ENCODE measurements around the gene MEIS3.
"Not testable (repeated sequence)": the region's sequence is repeated elsewhere in the genome, so short reads cannot be mapped to it uniquely, and the experiment has no call there.

MEIS3 gene

DNA sequence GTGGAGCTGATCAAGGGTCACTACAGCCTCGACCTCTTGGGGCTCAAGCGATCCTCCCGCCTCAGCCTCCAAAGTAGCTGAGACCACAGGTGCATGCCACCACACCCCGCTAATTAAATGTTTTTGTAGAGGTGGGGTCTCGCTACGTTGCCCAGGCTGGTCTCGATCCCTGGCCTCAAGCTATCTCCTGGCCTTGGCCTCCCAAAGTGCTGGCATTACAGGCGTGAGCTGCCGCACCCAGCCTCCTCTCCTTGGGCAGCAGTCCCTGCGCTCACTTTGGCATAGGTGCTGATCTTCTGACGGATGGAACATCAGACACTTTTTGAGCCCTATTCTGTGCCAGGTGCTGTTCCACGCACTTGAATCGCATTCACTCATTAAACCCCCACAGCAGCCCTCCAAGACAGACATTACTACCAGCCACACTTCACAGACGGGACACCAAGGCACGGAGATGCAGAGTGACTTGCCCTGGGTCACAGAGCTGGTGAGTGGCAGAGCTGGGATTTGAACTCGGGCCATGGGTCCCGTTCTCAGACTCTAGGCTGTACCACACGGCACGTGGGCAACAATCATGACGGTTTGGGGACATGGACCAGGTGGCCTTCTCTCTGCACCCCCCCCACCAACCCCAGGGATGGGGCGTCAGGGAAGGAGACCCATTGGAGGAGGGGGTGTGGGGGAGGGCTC is 3.2 kb downstream of the MEIS3 start:
- peaks cover 0 to 2% of the 10 kb centered on the region in 2 donors for H3K9me3 ChIP-seq (replicated peaks in 1 of 2; ENCODE audit: control insufficient read depth in 2 of 2, insufficient read depth in 1 of 2, low read depth in 1 of 2, low read length in 2 of 2)
- no peak overlapping the region for H3K4ac ChIP-seq (ENCODE audit: low read length)
- H3K23ac ChIP-seq (ENCODE audit: low read depth, low read length, poor library complexity), result no peak overlapping the region
- H4K91ac ChIP-seq (ENCODE audit: low read depth, low read length, poor library complexity), result no peak overlapping the region
- no peak overlapping the region for H2BK12ac ChIP-seq (ENCODE audit: low read length)
- no peak for DNase-seq (ENCODE audit: low spot score)
- H3K27me3 ChIP-seq (ENCODE audit: control insufficient read depth in 3 of 3, insufficient read depth in 3 of 3, low read depth in 1 of 3, low read length in 3 of 3), result peaks cover 0 to 18% (median 0%) of the 10 kb centered on the region in 3 experiments
- H3K4me2 ChIP-seq (ENCODE audit: insufficient read depth, low read length, poor library complexity, severe bottlenecking), result no peak overlapping the region
- peaks cover 9% of the 10 kb centered on the region for H3K79me1 ChIP-seq (ENCODE audit: low read depth, low read length)
- WGBS, 2 donors (ENCODE audit: extremely low coverage in 2 of 2, insufficient read length in 2 of 2, insufficient replicate concordance in 1 of 2), result no CpG with 5 or more reads among the region's 21 CpGs
- no peak overlapping the region for H2BK5ac ChIP-seq (ENCODE audit: low read length)
- H3K14ac ChIP-seq (ENCODE audit: low read length), result no peak overlapping the region
- no peak overlapping the region for H3K4me3 ChIP-seq (ENCODE audit: low read length in 2 of 2)
- no peak overlapping the region for H2BK120ac ChIP-seq (ENCODE audit: low read depth, low read length)
- peak overlapping the region; percentile 36 for H2AK5ac ChIP-seq (ENCODE audit: low read depth, low read length)
- peaks cover 12 to 36% of the 10 kb centered on the region in 2 donors for H3K36me3 ChIP-seq (replicated peaks in 1 of 2; ENCODE audit: control insufficient read depth in 2 of 2, insufficient read depth in 2 of 2, low read length in 2 of 2)
- H3K9ac ChIP-seq (ENCODE audit: low read depth, low read length, poor library complexity), result peak overlapping the region; percentile 9
- H3K27ac ChIP-seq (replicated peaks; ENCODE audit: low read length), result no peak overlapping the region
- H2BK15ac ChIP-seq (ENCODE audit: low read length), result no peak overlapping the region
- peaks cover 24 to 25% of the 10 kb centered on the region in 2 donors for H3K4me1 ChIP-seq (ENCODE audit: control insufficient read depth in 2 of 2, insufficient read depth in 1 of 2, low read depth in 1 of 2, low read length in 2 of 2)
- no peak overlapping the region for H2AFZ ChIP-seq (ENCODE audit: low read length)
- no peak overlapping the region for H4K8ac ChIP-seq (ENCODE audit: low read depth, low read length)
- no peak overlapping the region for H3K18ac ChIP-seq (ENCODE audit: low read length)

DNA sequence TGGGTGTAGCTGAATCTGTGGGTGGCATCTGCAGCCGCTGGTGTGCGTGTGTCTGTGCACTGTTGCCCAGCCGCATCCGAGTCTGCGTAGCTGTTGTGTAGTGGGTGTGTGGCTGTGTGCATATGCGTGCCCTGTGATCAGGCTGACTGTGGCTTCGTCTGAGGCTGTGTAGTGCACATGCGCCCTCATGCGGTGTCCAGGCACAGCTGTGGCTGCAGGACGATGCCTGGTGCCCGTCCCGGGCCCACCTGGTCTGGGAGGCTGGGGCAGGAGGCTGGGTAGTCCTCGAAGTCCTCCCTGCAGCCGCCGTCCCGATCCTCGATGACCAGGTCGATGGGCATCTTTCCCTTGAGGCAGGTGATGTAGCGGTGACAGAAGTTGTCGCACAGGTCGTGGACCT is 4.9 kb downstream of the MEIS3 start:
- Histone ChIP-seq H4K8ac (ENCODE audit: low read depth, low read length) (peak overlapping the region; percentile 96), H3K18ac (ENCODE audit: low read length) (no peak overlapping the region), H4K91ac (ENCODE audit: low read depth, low read length, poor library complexity) (no peak overlapping the region), H3K27ac (replicated peaks; ENCODE audit: low read length) (no peak overlapping the region), H3K4me2 (ENCODE audit: insufficient read depth, low read length, poor library complexity, severe bottlenecking) (no peak overlapping the region), H3K23ac (ENCODE audit: low read depth, low read length, poor library complexity) (peak overlapping the region; percentile 73), H3K9me3 (replicated peaks in 1 of 2; ENCODE audit: control insufficient read depth in 2 of 2, insufficient read depth in 1 of 2, low read depth in 1 of 2, low read length in 2 of 2) (peaks cover 0 to 2% of the 10 kb centered on the region in 2 donors), H2BK12ac (ENCODE audit: low read length) (peak overlapping the region; percentile 73), H2BK15ac (ENCODE audit: low read length) (no peak overlapping the region), H3K9ac (ENCODE audit: low read depth, low read length, poor library complexity) (peak overlapping the region; percentile 60), H3K4ac (ENCODE audit: low read length) (no peak overlapping the region), H2BK120ac (ENCODE audit: low read depth, low read length) (no peak overlapping the region), H3K4me3 (ENCODE audit: low read length in 2 of 2) (no peak overlapping the region), H3K14ac (ENCODE audit: low read length) (peak overlapping the region; percentile 21), H2BK5ac (ENCODE audit: low read length) (no peak overlapping the region), H3K27me3 (ENCODE audit: control insufficient read depth in 3 of 3, insufficient read depth in 3 of 3, low read depth in 1 of 3, low read length in 3 of 3) (peaks cover 0 to 18% (median 0%) of the 10 kb centered on the region in 3 experiments), H3K36me3 (replicated peaks in 1 of 2; ENCODE audit: control insufficient read depth in 2 of 2, insufficient read depth in 2 of 2, low read length in 2 of 2) (peaks cover 12 to 36% of the 10 kb centered on the region in 2 donors), H2AK5ac (ENCODE audit: low read depth, low read length) (peak overlapping the region; percentile 21), H3K79me1 (ENCODE audit: low read depth, low read length) (peaks cover 9% of the 10 kb centered on the region), H2AFZ (ENCODE audit: low read length) (no peak overlapping the region), H3K4me1 (ENCODE audit: control insufficient read depth in 2 of 2, insufficient read depth in 1 of 2, low read depth in 1 of 2, low read length in 2 of 2) (peaks cover 9 to 12% of the 10 kb centered on the region in 2 donors)
- DNase-seq (ENCODE audit: low spot score), result no peak
- WGBS, 2 donors (ENCODE audit: extremely low coverage in 2 of 2, insufficient read length in 2 of 2, insufficient replicate concordance in 1 of 2), result no CpG with 5 or more reads among the region's 21 CpGs

DNA sequence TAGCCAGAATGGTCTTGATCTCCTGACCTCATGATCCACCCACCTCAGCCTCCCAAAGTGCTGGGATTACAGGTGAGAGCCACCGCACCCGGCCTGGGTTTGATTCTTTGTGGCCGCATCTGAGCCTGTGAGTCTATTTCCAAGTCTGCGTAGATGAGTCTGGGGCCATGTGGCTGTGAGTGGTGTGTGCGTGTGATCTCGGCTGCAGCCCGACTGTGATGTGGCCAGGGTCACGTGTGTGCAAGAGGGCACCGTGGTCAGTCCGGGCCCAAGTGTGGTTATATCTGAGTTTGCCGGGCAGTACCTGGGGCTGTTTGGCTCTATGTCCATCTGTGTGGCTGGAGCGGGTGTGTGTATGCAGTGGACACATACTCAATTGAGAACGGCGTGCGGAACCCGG is 5.4 kb downstream of the MEIS3 start:
- peaks cover 13 to 37% of the 10 kb centered on the region in 2 donors for H3K36me3 ChIP-seq (replicated peaks in 1 of 2; ENCODE audit: control insufficient read depth in 2 of 2, insufficient read depth in 2 of 2, low read length in 2 of 2)
- WGBS, 2 donors (ENCODE audit: extremely low coverage in 2 of 2, insufficient read length in 2 of 2, insufficient replicate concordance in 1 of 2), result no CpG with 5 or more reads among the region's 16 CpGs
- H2AFZ ChIP-seq (ENCODE audit: low read length), result no peak overlapping the region
- H2BK12ac ChIP-seq (ENCODE audit: low read length), result no peak overlapping the region
- no peak overlapping the region for H3K4me2 ChIP-seq (ENCODE audit: insufficient read depth, low read length, poor library complexity, severe bottlenecking)
- H3K4me1 ChIP-seq (ENCODE audit: control insufficient read depth in 2 of 2, insufficient read depth in 1 of 2, low read depth in 1 of 2, low read length in 2 of 2), result peaks cover 7 to 10% of the 10 kb centered on the region in 2 donors
- no peak overlapping the region for H2BK15ac ChIP-seq (ENCODE audit: low read length)
- H3K79me1 ChIP-seq (ENCODE audit: low read depth, low read length), result peaks cover 9% of the 10 kb centered on the region
- no peak overlapping the region for H2AK5ac ChIP-seq (ENCODE audit: low read depth, low read length)
- peaks cover 0 to 18% (median 0%) of the 10 kb centered on the region in 3 experiments for H3K27me3 ChIP-seq (ENCODE audit: control insufficient read depth in 3 of 3, insufficient read depth in 3 of 3, low read depth in 1 of 3, low read length in 3 of 3)
- peaks cover 0 to 2% of the 10 kb centered on the region in 2 donors for H3K9me3 ChIP-seq (replicated peaks in 1 of 2; ENCODE audit: control insufficient read depth in 2 of 2, insufficient read depth in 1 of 2, low read depth in 1 of 2, low read length in 2 of 2)
- no peak overlapping the region for H2BK120ac ChIP-seq (ENCODE audit: low read depth, low read length)
- no peak overlapping the region for H4K91ac ChIP-seq (ENCODE audit: low read depth, low read length, poor library complexity)
- no peak overlapping the region for H3K18ac ChIP-seq (ENCODE audit: low read length)
- no peak overlapping the region for H3K27ac ChIP-seq (replicated peaks; ENCODE audit: low read length)
- H3K4me3 ChIP-seq (ENCODE audit: low read length in 2 of 2), result no peak overlapping the region
- H4K8ac ChIP-seq (ENCODE audit: low read depth, low read length), result no peak overlapping the region
- no peak overlapping the region for H3K14ac ChIP-seq (ENCODE audit: low read length)
- H3K23ac ChIP-seq (ENCODE audit: low read depth, low read length, poor library complexity), result no peak overlapping the region
- no peak overlapping the region for H3K4ac ChIP-seq (ENCODE audit: low read length)
- no peak overlapping the region for H3K9ac ChIP-seq (ENCODE audit: low read depth, low read length, poor library complexity)
- DNase-seq (ENCODE audit: low spot score), result no peak
- no peak overlapping the region for H2BK5ac ChIP-seq (ENCODE audit: low read length)

DNA sequence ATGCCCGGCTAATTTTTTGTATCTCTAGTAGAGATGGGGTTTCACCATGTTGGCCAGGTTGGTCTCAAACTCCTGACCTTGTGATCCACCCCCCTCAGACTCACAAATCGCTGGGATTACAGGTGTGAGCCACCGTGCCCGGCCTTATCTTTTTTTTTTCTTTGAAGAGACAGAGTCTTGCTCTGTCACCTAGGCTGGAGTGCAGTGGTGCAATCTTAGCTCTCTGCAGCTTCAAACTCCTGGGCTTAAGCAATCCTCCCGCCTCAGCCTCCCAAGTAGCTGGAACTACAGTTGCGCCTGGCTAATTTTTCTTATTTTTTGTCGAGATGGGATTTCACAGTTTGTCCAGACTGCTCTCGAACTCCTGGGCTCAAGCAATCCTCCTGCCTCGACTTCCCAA is 7.6 kb downstream of the MEIS3 start:
- not testable (repeated sequence) for H2BK15ac ChIP-seq (ENCODE audit: low read length); H2AFZ ChIP-seq (ENCODE audit: low read length); H2AK5ac ChIP-seq (ENCODE audit: low read depth, low read length); H3K23ac ChIP-seq (ENCODE audit: low read depth, low read length, poor library complexity); H2BK120ac ChIP-seq (ENCODE audit: low read depth, low read length); H2BK12ac ChIP-seq (ENCODE audit: low read length); DNase-seq (ENCODE audit: low spot score); H3K79me1 ChIP-seq (ENCODE audit: low read depth, low read length); H3K27me3 ChIP-seq (ENCODE audit: control insufficient read depth in 3 of 3, insufficient read depth in 3 of 3, low read depth in 1 of 3, low read length in 3 of 3); H3K4me3 ChIP-seq (ENCODE audit: low read length in 2 of 2); H4K91ac ChIP-seq (ENCODE audit: low read depth, low read length, poor library complexity); H3K27ac ChIP-seq (replicated peaks; ENCODE audit: low read length); H3K4me1 ChIP-seq (ENCODE audit: control insufficient read depth in 2 of 2, insufficient read depth in 1 of 2, low read depth in 1 of 2, low read length in 2 of 2); H3K18ac ChIP-seq (ENCODE audit: low read length); H3K14ac ChIP-seq (ENCODE audit: low read length); H3K9ac ChIP-seq (ENCODE audit: low read depth, low read length, poor library complexity); H3K4me2 ChIP-seq (ENCODE audit: insufficient read depth, low read length, poor library complexity, severe bottlenecking); H4K8ac ChIP-seq (ENCODE audit: low read depth, low read length); H2BK5ac ChIP-seq (ENCODE audit: low read length); H3K9me3 ChIP-seq (replicated peaks in 1 of 2; ENCODE audit: control insufficient read depth in 2 of 2, insufficient read depth in 1 of 2, low read depth in 1 of 2, low read length in 2 of 2); H3K4ac ChIP-seq (ENCODE audit: low read length)
- WGBS, 2 donors (ENCODE audit: extremely low coverage in 2 of 2, insufficient read length in 2 of 2, insufficient replicate concordance in 1 of 2), result no CpG with 5 or more reads among the region's 9 CpGs
- peaks cover 19 to 47% of the 10 kb centered on the region in 2 donors for H3K36me3 ChIP-seq (replicated peaks in 1 of 2; ENCODE audit: control insufficient read depth in 2 of 2, insufficient read depth in 2 of 2, low read length in 2 of 2)
